ENCODE results near the gene ITK.

GRCh38 chr5:157222506-157223230, 42.0 kb downstream of the ITK start:
- TF ChIP-seq SMC3 (IDR thresholded peaks at IDR 0.05) (no peak), CTCF (IDR thresholded peaks at IDR 0.05) (no peak), MYC (IDR thresholded peaks at IDR 0.05; ENCODE audit: borderline replicate concordance, low read length) (no peak), PHF8 (IDR thresholded peaks at IDR 0.05; ENCODE audit: borderline replicate concordance, low read depth) (no peak), RNF2 (IDR thresholded peaks at IDR 0.05; ENCODE audit: borderline replicate concordance, low read depth) (no peak), POLR2A (IDR thresholded peaks at IDR 0.05; ENCODE audit: low read length) (no peak), REST (IDR thresholded peaks at IDR 0.05) (no peak), EP300 (IDR thresholded peaks at IDR 0.05) (no peak)

All from A549 (cell line).